ENCODE results near the gene ZNF521.

DNA sequence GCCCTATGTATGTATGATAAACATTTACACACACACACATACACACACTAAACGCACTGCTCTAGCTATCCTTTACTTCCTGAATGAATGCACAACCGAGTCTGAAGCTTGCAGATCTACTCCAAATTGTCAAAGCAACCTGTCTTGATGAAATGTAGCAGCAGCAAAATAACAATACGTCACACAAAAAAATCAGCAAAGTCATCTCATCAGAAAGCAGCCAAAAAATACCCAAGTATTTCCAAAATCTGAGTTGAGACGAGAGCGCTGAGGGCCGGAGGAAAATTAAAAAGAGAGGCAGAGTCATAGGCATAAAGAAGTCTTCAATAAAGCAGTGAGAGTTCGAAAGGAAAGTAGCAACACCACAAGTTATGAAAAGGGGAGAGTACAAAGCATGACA is 67.7 kb downstream of the ZNF521 start:
- TF ChIP-seq CTCF (IDR thresholded peaks at IDR 0.05; ENCODE audit: low read depth, low read length) (no peak), POLR2A (IDR thresholded peaks at IDR 0.05; ENCODE audit: extremely low read depth, insufficient read length) (no peak)
